GM19240 (cell line): ENCODE results near the gene PSTPIP1.
A peak's percentile ranks its signal among the peaks of the same experiment; 100 is the strongest.

Experiments used
- DNase-seq: peaks from one replicate; pipeline ENCODE4 v3.0.0; 2011; ENCODE audit warnings: low spot score; ENCODE audit not compliant: insufficient read length

Gene PSTPIP1

GRCh38 chr15:77068633-77069032, 73.7 kb downstream of the PSTPIP1 start:
- no peak for DNase-seq

GRCh38 chr15:77069521-77070121, 74.7 kb downstream of the PSTPIP1 start:
- no peak for DNase-seq

DNA sequence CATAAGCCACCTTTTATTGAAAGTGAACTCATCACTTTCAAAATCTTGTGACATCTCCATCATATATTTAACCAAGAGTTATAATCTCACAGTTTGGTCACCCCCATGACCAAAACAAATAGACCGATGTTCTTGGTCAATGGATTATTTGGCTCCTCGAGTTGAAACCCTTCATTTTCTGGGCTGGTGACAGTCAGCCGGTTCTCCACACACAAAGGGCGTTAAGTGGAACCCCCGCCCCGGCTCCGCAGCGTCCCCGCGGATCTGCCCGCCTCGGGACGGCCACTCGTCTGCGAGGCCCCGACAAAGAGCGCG, 75.2 kb downstream of the PSTPIP1 start:
- no peak for DNase-seq

GRCh38 chr15:77070495-77071304, 75.8 kb downstream of the PSTPIP1 start, which contains the start of gene TSPAN3:
Gene TSPAN3 (minus strand): TSS chr15:77071109. CDS start chr15:77070954, 155 bp downstream.
- DNase-seq = peak; percentile 93

DNA sequence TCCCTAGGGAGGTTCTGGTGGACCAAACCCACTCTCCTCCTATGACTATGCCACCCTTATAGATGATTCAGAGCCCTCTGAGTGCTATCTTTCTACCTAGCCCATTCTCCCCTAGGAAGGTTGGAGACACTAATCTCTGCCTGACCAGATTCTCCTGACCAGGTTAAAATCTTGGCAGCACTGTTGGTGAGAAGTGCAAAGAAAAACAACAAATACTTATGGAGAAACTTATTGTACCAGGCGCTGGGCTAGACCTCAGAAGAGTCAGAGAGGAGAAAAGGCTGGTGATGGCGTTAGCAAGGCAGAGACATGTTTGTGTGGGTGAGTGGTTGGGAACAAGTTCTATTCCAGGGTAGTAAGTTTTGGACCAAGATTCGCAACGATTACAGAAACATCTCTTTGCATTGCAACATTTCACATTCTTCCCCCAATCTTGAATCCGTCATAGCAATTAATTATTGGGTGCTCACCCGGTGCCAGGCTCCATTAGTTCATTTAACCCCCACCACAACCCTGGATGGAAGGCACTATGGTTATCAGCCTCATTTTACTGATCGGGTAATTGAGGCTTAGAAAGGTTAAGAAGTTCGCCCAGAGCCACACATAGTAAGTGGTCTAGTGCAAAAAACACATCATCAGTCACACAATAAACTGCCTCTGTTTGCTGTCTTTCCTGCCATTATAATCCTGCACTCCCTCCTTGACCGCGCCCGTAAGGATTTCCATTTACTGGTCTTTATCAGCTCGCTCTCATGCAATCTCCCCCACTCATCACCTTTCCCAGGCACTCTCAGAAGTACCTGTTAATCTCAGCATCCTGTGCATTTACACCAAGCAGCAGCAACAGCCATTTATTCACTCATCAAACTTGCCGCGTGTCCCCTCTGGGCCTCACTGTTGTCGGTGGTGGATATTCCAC, 76.6 kb downstream of the PSTPIP1 start:
- no peak for DNase-seq

DNA sequence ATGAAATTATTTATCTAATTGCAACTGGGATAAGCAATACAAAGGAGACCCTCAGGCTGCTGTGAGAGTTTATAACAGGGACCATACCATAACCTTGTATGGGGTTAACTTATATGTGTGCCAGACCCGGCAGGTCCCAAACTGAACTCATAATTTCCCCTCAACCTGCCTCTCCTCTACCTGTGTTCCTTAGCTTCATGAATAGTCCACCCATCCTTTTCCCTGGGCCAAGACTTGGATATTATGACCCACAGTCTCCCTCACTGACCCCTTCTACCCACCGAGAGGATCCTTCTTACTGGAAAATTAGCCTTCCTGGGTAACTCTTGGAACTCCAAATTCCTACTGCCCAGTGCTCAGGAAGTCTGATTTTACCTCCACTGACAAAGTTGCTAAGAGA, 79.4 kb downstream of the PSTPIP1 start:
- DNase-seq = no peak

GRCh38 chr15:77075528-77075927, 80.6 kb downstream of the PSTPIP1 start:
- DNase-seq = no peak

DNA sequence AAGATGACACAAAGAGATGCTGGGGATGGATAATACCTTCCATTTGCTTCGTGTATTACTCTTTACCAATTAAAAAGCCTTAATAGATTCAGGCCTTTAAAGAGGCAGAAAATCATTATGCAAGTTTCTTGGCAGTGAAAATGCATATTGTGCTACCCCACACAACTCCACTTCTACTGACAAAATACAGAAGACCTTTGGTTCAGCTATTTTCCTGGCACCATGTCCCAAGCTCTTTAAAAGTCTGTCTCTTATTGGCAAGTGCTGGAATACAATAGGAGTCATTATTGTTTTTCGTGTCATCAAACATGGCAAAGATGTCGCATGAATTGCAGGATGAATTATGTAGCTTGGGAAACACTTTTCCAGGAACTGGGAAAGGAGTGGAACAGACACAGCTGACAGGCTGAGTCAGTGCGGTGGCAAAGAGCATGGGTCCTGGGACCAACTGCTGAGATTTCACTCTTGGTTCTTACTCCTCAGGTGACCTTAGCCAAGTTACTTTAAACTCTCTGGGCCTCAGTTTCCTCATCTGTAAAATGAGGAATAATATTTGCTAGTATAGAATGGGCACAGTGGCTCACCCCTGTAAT, 81.5 kb downstream of the PSTPIP1 start:
- no peak for DNase-seq

DNA sequence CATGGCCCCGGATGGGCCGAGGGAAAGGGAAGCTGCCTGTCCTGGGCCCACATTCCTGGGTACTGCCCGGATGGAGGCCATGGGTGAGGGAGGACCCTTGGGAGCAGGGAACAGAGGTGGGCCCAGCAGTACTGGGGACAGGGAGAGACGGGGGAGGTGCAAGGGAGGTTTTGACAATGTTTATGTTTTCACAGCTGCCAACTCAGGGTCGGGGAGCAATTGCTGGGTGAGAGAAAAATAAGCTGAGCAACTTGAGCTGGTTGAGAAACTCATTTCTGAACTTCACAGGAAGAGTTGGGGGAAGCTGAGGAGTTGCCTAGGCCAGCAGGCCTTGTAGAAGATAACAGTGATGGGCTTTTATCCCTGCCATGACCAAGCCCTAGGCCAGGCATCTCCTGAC, 87.0 kb downstream of the PSTPIP1 start:
- no peak for DNase-seq

DNA sequence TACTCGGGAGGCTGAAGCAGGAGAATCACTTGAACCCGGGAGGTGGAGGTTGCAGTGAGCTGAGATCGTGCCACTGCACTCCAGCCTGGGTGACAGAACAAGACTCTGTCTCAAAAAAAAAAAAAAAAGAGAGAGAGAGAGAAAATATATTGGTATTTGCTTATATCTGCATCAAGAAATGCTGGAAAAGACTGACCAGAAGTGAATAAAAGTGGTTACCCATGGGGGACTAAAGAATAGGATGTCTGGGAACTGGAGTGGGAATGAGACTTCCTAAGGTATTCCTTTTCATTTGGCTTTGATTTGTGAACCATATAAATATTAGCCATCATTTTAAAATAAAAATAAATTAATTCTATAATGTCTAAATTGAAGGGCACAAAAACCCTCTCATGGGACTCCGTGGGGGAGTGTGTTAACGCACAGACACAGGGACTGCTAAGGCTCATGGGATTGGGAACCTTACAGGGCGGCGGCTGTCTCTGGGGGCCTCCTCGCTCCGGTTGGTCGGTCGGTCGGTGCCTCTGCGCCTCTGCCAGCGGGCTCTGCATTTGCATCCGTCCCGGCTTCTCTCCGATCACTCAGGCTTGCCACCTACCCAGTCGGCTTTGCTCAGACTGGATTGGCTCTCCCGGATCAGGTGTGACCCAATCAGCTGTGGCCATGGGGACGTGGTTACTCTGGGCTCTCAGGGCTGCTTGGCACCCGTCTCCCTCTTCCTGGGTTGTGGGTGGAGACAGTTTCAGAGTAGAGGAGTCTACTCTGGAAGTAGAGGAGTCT, 88.6 kb downstream of the PSTPIP1 start:
- DNase-seq = peak; percentile 75

- DNase-seq = no peak
Observed at GRCh38 chr15:77084436-77084835, 89.5 kb downstream of the PSTPIP1 start.

GRCh38 chr15:77085297-77085696, 90.4 kb downstream of the PSTPIP1 start:
- DNase-seq = no peak
